ENCODE measurements around the gene SAV1.
A peak's percentile ranks its signal among the peaks of the same experiment; 100 is the strongest.
"Not testable (repeated sequence)": the region's sequence is repeated elsewhere in the genome, so short reads cannot be mapped to it uniquely, and the experiment has no call there.

SAV1 gene

DNA sequence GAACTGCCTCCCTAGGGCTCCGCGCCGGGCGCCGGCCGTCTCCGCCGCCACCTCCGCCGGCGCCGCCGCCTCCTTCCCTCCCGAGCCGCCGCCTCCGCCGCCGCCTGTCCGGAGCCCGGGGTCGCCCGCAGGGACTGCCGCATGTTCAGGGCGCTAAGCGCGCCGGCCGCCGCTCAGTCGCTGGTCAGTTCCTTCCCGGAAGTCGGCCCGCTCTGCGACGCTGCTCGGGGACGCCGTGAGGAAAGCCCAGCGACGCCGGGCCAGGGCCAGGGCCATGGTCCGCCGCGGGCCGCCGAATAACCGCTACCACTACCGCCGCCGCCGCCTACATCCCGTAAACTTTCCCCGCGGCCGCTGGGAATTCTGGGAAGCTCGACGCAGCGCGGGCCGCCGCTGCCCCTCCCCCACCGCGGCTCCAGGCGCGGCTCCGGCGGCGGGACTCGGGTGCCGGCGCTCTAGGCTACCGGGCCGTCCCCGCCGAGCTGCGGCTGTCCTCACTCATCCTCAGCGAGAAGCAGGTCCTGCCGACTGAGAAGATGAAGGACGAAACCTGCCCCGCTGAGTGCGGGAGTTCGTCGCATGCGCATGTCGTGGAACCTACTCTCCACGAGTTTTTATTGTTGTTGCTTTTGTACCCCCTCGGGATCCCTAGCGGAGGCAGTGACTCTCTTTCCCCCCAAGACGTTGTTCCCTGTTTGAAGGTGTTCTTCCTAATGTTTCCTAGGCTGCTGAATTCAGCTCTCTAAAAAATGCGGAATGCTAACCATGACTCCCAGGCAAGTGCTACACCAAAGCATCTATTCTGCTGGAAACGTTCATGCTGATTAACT lies at the start of gene SAV1:
Gene SAV1 (minus strand): TSS at position 311 of the 830 bp plus-strand sequence. CDS start 339 bp downstream, outside the sequence.
- peak; percentile 93 for DNase-seq

DNA sequence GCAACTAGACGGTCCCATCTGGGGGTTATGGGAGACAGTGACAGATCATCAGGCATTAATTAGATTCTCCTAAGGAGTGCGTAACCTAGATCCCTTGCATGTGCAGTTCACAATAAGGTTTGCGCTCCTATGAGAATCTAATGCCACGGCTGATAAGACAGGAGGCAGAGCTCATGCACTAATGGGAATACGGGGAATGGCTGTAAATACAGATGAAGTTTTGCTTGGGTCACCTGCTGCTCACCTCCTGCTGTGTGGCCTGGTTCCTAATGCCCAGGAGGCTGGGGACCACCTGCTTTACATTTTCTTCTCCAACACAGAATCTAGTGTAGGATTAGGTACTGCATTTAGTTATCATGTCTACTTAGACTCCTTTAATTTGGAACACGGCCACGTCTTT lies 49.7 kb upstream of the SAV1 start:
- no peak for DNase-seq

DNA sequence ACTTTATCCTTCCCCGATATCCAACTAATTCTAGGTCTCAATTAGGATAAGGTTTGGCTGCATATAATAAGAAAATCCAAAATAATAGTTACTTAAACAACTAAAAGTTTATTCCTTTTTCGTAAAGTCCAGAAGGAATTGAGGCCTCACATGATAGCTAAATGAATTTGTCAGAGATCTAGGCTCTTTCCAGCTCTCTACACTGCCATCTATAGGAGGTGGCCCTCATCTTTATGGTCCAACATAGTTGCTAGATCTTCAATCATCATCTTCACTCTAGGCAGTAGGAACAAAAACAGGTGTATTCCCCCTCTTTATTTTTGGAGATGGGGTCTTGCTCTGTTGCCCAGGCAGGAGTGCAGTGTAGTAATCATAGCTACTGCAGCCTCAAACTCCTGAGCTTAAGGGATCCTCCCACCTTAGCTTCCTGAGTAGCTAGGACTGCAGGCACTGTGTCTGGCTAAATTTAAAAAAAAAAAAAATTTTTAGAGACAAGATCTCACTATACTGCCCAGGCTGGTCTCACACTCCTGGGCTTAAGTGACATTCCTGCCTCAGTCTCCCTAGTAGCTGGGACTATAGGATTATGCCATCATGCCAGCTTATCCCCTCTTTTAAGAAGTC lies 46.5 kb upstream of the SAV1 start:
- DNase-seq = peak; percentile 66

DNA sequence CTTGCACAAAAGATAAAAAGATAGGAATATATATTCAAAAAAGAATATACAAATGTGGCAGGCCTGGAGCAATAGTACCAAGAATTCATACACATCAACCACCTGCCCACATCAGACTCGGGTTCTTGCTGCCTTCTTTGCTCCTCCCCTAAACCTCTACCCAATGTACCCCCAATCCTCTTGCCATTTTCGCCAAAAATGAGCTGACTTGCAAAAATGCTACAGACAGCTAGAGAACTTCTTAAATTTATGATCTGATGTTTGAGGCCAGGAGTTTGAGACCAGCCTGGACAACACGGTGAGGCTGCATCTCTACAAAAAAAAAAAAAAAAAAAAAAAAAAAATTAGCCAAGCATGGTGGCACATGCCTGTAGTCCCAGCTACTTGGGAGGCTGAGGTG lies 42.9 kb upstream of the SAV1 start:
- no peak for DNase-seq

DNA sequence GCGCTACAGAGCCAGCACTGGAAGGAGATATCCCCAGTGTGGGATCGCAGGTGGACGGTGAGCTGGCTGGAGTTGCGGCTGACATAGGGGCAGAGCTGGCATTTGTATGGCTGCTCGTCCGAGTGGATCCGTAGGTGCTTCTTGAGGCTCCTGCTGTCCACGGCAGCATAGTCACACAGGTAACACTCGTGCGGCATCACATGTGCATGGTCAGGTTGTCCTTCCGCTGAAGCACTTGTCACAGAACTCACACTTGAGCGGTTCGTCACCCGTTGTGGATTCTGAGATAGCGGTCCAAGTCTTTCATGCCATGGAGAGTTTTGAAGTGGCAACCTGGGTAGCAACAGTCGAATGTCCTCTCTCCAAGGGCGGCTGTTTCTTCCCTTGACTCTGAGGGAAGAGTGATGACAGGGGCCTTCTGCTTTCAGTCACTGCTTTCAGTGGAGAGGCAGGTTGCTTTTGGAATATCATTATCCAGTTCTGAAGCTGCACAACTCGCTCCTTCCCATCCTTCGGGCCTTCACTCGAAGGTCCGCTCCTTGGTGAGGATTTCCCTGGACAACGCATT lies 37.0 kb upstream of the SAV1 start:
- no peak for DNase-seq

DNA sequence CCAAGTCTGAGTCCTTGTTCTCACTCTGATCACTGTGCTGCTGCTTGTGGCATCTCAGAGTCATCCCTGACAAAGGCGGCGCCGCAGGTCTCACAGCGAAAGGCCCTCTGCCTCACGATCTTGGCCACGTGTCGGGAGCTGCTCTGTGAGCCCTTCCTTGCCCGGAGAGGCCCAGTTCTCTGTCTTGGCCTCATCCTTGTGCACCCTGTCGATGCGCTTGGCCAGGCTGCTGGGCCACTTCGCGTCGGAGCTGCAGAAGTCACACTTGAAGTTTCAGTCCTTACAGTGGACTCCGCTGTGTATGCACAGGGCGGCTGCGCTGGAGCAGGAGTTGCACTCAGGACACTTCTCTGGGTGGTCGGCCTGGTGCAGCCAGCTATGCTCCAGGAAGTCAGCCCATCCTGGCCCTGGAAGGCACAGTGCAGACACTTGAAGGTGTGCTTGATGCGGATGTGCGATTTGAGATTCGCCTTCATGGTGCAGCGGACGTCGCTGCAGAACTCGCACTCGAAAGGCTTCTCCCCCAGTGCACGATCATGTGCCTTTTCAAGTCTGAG lies 36.4 kb upstream of the SAV1 start:
- no peak for DNase-seq

DNA sequence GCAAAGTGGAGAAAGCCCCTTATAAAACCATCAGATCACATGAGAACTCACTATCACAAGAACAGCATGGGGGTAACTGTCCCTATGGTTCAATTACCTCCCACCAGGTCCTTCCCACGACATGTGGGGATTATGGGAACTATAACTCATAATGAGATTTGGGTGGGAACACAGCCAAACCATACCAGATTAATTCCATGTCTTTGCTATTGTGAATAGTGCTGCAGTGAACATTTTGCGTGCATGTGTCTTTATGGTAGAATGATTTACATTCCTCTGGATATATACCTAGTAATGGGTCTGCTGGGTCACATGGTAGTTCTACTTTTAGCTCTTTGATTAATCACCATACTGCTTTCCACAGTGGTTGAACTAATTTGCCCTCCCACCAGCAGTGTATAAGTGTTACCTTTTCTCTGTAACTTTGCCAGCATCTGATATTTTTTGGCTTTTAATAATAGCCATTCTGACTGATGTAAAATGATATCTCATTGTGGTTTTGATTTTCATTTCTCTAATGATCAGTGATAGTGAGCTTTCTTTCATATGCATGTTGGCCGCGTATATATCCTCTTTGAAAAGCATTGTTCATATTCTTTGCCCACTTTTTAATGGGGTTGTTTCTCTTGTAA lies 29.7 kb upstream of the SAV1 start:
- DNase-seq = no peak

DNA sequence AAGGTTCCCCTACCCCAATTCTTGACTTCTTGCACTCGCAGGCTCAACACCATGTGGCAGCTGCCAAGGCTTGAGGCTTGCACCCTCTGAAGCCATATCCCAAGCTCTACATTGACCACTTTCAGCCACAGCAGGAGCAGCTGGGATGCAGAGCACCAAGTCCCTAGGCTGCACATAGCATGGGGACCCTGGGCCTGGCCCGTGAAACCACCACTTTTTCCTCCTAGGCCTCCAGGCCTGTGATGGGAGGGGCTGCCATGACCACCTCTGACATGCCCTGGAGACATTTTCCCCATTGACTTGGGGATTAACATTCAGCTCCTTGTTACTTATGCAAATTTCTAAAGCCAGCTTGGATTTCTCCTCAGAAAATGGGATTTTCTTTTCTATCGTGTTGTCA lies 26.2 kb upstream of the SAV1 start:
- DNase-seq = not testable (repeated sequence)

DNA sequence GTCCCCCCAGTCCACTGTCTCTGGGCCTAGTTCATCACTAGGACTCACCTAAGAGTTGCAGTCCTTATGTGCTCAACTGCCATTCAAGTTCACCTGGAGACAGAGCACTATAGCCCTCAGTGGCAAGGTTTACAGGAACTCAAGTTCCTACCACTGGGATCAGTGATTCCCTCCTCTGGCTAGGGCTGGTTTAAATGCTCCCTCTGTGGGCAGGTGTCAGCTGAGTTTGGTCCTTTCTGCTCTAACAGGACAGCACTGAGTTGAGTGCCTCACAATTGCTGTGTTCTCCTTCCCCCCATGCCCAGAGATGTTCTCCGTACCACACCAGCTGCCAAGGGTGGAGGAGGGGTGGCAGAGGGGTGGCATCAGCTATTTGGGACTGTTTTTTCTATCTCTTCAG lies 20.8 kb upstream of the SAV1 start:
- DNase-seq = no peak

DNA sequence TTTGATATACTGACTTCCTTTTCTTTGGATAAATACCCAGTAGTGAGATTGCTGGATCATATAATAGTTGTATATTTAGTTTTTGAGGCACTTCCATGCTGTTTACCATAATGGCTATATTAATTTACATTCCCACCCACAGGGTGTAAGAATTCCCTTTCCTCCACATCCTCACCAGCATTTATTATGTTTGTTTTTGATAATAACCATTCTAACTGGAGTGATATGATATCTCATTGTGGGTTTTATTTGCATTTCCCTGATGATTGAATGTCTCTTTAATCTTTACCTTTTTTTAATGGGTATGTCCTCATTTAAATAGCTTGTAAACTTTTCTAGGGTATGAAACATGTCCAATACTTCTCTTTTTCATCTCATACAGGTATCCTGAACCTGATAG lies 11.6 kb upstream of the SAV1 start:
- DNase-seq = no peak

DNA sequence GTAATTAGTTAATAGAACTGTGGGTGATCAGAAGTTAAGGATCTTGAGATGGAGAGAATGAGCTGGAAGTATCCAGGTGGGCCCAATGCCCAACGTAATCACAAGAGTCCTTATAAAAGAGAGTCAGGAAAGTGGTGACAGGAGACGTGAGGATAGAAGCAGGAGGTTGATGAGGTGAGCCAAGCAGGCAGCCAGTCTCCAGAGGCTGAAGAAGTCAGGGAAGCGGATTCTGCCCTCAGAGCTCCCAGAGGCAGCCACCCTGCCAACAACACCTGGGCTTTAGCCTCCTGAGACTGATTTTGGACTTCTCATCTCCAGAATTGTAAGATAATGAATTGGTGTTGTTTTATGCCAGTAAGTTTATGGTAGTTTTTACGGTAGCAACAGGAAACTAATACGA lies 10.1 kb upstream of the SAV1 start:
- no peak for DNase-seq

DNA sequence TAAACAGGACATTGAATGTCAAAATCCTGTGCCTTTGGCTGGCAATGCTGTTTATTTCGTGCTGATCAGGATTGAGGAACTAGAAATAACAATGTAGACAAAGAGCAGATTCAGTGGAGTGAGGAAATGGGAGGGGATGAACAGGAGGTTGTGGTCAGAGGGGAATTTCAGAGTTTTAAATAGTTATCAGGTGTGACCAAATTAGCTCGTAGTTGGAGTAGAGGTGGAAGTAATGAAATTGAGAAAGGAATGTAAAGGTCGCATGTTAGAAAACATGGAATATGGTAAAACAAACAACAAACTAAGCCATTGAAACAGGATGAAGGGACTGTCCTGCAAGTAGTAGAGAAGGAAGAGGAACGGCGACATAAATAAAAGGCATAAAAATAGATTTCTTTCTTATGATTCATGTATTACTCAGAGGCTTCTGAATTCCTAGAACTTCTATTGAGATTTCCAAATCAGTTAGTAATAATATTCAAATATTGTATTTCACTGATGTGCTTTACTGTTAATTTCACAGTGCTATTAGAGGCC lies 9.5 kb upstream of the SAV1 start:
- no peak for DNase-seq

DNA sequence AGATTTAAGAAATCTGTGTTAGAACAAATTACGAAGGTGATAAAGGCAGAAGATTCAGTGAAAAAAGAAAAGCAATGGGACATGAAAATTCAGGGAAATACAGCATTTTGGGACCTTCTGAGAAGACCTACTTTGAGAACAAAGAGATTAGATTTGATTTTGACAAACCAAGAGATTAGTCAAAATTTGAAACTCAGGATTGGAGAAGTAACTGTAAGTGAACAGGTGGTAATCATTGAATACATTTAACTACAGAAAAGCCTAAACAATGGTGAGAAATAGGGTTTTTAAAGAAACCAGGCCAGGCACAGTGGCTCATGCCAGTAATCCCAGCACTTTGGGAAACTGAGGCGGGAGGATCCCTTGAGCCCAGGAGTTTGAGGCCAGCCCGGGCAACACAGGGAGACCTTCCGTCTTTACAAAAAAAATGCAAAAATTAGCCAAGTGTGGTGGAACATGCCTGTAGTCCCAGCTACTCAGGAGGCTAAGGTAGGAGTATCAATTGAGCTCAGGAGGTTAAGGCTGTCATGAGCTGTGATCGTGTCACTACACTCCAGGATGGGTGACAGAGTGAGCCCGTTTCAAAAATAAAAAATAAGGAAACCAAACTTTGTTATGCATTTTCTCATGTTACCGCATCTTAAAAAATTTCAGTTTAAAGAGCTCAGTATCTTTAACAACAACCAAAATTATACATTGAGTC lies 8.9 kb upstream of the SAV1 start:
- no peak for DNase-seq

DNA sequence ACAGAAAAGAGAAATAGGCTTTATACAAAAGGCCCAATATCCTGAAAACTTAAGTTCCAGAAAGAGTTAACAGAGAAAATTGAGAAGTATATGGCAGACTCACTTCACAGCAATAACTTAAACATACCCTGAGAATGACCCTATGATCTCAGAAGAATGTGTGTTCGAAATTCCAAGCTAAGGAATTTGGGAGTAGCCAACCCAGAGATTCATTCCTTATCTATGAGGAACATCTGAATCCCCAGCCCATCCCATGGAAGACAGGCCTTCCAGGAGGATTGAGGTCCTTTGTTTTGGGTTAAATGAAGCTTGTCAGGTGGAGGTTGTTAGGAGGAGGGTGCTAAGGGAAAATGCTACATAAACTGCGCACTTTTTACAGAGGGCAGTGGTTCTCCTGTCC lies 7.5 kb upstream of the SAV1 start:
- DNase-seq = no peak

DNA sequence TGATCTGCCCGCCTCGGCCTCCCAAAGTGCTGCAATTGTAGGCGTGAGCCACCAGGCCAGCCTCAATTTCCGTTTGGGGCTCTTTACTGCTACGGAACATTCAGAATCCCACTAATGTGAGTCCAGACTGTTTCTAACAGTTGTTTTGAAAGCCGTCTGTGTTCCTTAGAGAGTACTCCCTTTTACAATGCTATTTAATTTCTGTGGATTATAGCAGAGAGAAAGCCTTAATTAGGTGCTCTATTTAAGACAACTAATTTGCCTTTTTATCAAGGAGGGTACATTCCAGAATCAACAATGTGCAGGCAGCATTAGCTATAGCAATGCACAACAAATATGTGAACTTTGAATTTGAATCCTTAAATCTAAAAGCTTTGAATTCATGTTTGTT lies 2.8 kb upstream of the SAV1 start:
- DNase-seq = no peak

DNA sequence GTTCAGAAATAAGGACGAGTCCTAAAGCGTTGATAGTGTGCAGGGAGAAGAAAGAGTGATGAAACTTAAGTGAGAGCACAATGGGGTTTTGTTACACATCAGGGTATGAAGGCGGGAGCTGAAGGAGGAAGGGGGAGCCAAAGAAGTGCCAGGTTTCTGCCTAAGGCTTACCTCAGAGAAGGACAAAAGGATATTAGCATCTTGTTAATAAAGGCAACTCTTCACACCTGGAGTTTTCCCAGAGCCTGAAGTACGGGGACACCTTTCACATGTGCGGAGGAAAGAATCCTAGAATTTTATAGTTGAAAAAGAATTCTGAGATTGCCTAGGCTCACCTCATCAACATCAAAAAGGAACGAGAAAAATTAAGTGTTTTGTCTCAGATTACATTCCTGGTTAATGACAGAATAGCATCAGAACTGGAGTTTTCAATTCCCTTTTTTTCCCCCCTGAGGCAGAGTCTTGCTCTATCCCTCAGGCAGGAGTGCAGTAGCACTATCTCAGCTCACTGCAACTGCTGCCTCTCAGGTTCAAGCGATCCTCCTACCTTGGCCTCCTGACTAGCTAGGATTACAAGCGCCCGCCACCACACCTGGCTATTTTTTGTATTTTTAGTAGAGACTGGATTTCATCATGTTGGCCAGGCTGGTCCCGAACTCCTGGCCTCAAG lies 2.2 kb upstream of the SAV1 start:
- no peak for DNase-seq

DNA sequence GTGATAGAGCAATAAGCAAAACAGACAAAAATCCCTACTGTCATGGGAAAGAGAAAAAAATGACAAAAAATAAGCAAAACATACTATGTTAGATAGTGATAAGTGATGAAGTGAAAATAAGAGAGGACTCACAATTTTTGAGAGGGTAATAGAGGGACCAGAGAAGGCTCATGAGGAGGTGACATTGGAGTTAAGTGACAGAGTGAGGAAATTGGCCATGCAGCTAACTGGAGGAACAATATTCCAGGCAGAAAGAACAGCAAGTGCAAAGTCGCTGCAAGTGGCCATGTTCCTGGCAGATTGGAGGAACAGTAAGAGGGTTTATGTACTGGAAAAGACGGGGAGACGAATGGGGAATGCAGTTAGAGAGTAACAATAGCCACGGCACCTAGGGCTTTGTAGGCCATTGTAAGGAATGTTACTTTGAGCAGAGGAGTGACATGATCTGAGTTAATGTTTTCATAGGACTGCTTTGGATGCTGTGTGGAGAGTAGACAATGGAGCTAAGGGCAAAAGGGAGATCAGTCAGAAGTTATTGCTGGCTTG lies 1.4 kb upstream of the SAV1 start:
- no peak for DNase-seq

DNA sequence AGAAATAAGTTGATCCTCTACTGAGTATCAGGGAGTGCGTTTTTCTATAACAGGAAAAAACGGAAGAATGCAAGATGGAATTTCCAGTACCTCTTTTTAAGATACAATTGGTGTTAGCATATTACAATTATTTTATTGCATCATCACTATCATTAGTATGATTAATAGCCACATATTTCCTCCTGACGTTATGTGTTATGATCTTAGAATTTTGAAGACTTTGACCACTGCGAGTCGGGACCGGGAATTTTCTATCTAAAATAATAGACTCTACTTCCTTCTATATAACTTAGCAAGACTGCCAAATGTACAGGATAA lies 679 bp upstream of the SAV1 start:
- no peak for DNase-seq

DNA sequence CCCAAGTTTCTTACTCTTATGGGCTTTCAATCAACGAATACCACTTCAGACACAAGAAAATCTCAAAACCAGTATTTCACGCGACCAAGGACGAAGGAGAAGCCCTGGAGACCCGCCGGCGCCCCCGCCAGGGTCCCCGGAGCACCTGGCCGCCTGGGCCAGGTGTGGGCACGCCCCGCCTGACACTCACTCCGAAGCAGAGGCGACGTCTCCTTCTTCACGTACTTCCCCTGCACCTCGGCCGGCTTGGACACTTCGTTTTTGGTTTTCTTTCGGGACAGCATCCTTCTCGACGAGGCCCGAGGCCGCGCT lies 466 bp downstream of the SAV1 start:
- peak; percentile 34 for DNase-seq

DNA sequence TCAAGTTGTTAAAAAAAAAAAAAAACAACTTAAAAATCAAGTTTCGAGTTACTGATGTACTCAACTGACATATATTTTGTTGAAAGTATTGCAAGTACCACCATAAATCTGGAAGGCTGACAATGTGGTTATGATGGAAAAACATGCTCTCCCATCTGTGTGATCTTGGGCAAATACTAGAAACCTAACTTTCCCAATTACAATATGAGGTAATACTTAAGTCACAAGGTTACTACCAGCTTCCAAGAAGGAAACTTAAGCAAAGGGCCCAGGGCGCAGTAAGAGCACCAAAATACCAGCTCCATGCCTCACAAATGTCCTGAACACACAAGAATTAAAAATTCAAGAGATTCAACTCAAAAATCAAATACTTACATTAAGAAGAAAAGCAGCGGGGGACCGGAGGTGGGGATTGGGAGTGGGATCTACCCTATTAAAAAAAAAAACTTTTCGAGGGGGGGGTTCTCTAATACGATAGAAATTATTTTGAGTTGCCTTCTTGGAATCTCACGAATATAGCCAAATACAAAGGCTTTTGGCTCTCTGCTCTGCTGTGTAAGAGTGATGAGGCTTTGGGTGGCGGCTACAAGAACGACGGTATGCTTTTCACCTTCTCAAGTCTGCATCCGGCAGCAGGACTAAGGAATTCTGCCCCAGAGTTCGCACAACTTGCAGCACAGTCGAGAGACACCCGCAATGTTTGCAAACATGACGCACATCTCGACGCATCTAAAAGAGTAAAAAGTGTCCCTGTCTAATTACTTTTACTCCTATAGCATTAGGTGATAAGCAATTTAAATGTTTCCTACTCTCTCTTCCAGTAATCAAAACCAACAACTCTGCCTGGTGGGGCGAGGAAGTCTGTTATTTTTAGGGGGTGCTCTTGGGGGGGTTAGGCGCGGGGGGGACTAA lies 1.1 kb downstream of the SAV1 start:
- peak; percentile 60 for DNase-seq

DNA sequence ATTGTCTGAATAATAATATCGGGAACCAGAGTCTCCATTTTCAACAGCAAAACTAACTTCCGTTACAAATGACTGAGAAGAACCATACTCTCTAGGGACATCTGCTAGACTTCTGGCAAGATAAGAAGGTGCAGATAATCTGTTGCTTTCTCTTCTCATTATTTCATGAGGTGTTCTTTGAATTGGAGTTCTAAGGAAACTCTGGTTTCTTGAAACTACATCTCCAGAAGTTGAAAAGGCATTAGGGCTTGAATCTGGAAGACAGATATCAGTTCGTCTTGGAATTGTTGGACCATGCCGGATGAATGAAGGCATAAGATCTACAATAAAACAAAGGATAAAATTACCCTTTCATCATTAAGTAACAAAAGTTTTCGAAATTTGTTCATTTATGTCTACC lies 2.8 kb downstream of the SAV1 start:
- not testable (repeated sequence) for DNase-seq
